GM23338 (cell line): ENCODE data around the gene OR2M2. TPM values are rescaled to one million over a fixed set of nuclear protein-coding genes. Genes with fewer than 3 reads are reported as not detected.

Experiments
- ATAC-seq: fragments of 200-7000 bp; cut with Tn5 transposase; 3 replicates; pipeline ENCODE4 v1.9.1; 2020
- DNase-seq: peaks from one replicate; pipeline ENCODE4 v3.0.0-alpha.2; 2015; ENCODE audit warnings: low spot score
- H2AFZ ChIP-seq: fragments of 200-600 bp; sonication (generic); 2 replicates; pipeline ENCODE4 v1.8.0; 2016; ENCODE audit warnings: antibody characterized with exemption, mild to moderate bottlenecking, moderate library complexity
- H3F3A ChIP-seq: fragments of 200-600 bp; sonication (generic); replicated peaks from 2 replicates; pipeline ENCODE4 v1.8.0; 2017; ENCODE audit warnings: antibody characterized with exemption, mixed run types, low read depth
- H3K27ac ChIP-seq: fragments of 200-600 bp; sonication (generic); 2 replicates; pipeline ENCODE4 v1.6.1; 2016; ENCODE audit warnings: low read depth
- H3K27me3 ChIP-seq: fragments of 200-600 bp; sonication (generic); 2 replicates; pipeline ENCODE4 v1.8.0; 2016; ENCODE audit warnings: mild to moderate bottlenecking, mixed run types, moderate library complexity; ENCODE audit not compliant: insufficient read depth
- H3K36me3 ChIP-seq: fragments of 200-600 bp; sonication (generic); 2 replicates; pipeline ENCODE4 v1.8.0; 2016; ENCODE audit warnings: mild to moderate bottlenecking; ENCODE audit not compliant: insufficient read depth
- H3K4me1 ChIP-seq: fragments of 200-600 bp; sonication (generic); 2 replicates; pipeline ENCODE4 v1.8.0; 2016; ENCODE audit warnings: mild to moderate bottlenecking, moderate library complexity; ENCODE audit not compliant: insufficient read depth
- H3K4me2 ChIP-seq: fragments of 200-600 bp; sonication (generic); 2 replicates; pipeline ENCODE4 v1.7.1; 2017; ENCODE audit warnings: mixed run types
- H3K4me3 ChIP-seq: fragments of 200-600 bp; sonication (generic); 2 replicates; pipeline ENCODE4 v1.6.1; 2016; ENCODE audit warnings: mixed run types
- H3K79me2 ChIP-seq: fragments of 200-600 bp; sonication (generic); replicated peaks from 2 replicates; pipeline ENCODE4 v1.8.0; 2017; ENCODE audit warnings: mild to moderate bottlenecking; ENCODE audit not compliant: insufficient read depth
- H3K9me2 ChIP-seq: fragments of 200-600 bp; sonication (generic); 2 replicates; pipeline ENCODE4 v1.8.0; 2017; ENCODE audit not compliant: insufficient read depth
- H4K20me1 ChIP-seq: fragments of 200-600 bp; sonication (generic); replicated peaks from 2 replicates; pipeline ENCODE4 v1.8.0; 2017; ENCODE audit warnings: mild to moderate bottlenecking; ENCODE audit not compliant: insufficient read depth
- H3K27ac Mint-ChIP-seq: 2 replicates; pipeline ENCODE4 v1.8.0; 2020; ENCODE audit warnings: inconsistent platforms, mild to moderate bottlenecking, moderate library complexity, mixed read lengths
- H3K27me3 Mint-ChIP-seq: 3 replicates; pipeline ENCODE4 v1.8.0; 2022; ENCODE audit warnings: low read depth, mild to moderate bottlenecking, moderate library complexity, mixed read lengths, inconsistent platforms; ENCODE audit not compliant: insufficient read depth, poor library complexity
- H3K36me3 Mint-ChIP-seq: 3 replicates; pipeline ENCODE4 v1.8.0; 2021; ENCODE audit warnings: low read depth, mild to moderate bottlenecking, inconsistent platforms, moderate library complexity, mixed read lengths
- H3K4me1 Mint-ChIP-seq: 3 replicates; pipeline ENCODE4 v1.8.0; 2020; ENCODE audit warnings: mild to moderate bottlenecking, inconsistent platforms, mixed read lengths
- H3K4me3 Mint-ChIP-seq: 3 replicates; pipeline ENCODE4 v1.8.0; 2021; ENCODE audit warnings: moderate library complexity, mild to moderate bottlenecking, inconsistent platforms, mixed read lengths
- H3K9me3 Mint-ChIP-seq: 3 replicates; pipeline ENCODE4 v1.8.0; 2020; ENCODE audit warnings: moderate library complexity, mild to moderate bottlenecking, inconsistent platforms, mixed read lengths
- CREB1 ChIP-seq: fragments of 250-450 bp; sonication (Bioruptor Pico); IDR thresholded peaks from 2 replicates; pipeline ENCODE4 v1.5.0; 2020; ENCODE audit warnings: low read depth, mild to moderate bottlenecking, moderate library complexity
- ETS1 ChIP-seq: IDR thresholded peaks from 2 replicates; pipeline ENCODE4 v1.6.1; 2016; ENCODE audit warnings: antibody characterized with exemption
- EZH2 ChIP-seq: fragments of 200-600 bp; sonication (generic); IDR thresholded peaks from one replicate; pipeline ENCODE4 v1.8.0; 2017; ENCODE audit warnings: antibody characterized with exemption, mild to moderate bottlenecking, low read depth; ENCODE audit not compliant: unreplicated experiment
- EZH2phosphoT487 ChIP-seq: fragments of 200-600 bp; sonication (generic); IDR thresholded peaks from one replicate; pipeline ENCODE4 v1.8.1; 2018; ENCODE audit warnings: antibody characterized with exemption; ENCODE audit not compliant: unreplicated experiment
- JUNB ChIP-seq: IDR thresholded peaks from one replicate; pipeline ENCODE4 v1.6.1; 2016; ENCODE audit warnings: antibody characterized with exemption; ENCODE audit not compliant: unreplicated experiment
- NANOG ChIP-seq: IDR thresholded peaks from 2 replicates; pipeline ENCODE4 v1.6.1; 2016; ENCODE audit warnings: antibody characterized with exemption, borderline replicate concordance
- POLR2AphosphoS5 ChIP-seq: IDR thresholded peaks from 2 replicates; pipeline ENCODE4 v1.6.1; 2016; ENCODE audit warnings: antibody characterized with exemption, low read depth
- REST ChIP-seq: IDR thresholded peaks from one replicate; pipeline ENCODE4 v1.6.1; 2018; ENCODE audit warnings: antibody characterized with exemption; ENCODE audit not compliant: unreplicated experiment
- STAT1 ChIP-seq: IDR thresholded peaks from one replicate; pipeline ENCODE4 v1.6.1; 2016; ENCODE audit warnings: antibody characterized with exemption; ENCODE audit not compliant: unreplicated experiment
- ZNF114 ChIP-seq: fragments of 250-450 bp; sonication (Bioruptor Pico); IDR thresholded peaks from 2 replicates; pipeline ENCODE4 v1.5.0; 2020; ENCODE audit warnings: mild to moderate bottlenecking, moderate library complexity
- ZNF331 ChIP-seq: fragments of 250-450 bp; sonication (Bioruptor Pico); IDR thresholded peaks from 2 replicates; pipeline ENCODE4 v1.5.0; 2020; ENCODE audit warnings: low read depth, mild to moderate bottlenecking, moderate library complexity
- polyA plus RNA-seq: library from polyadenylated mRNA; unstranded; fragments of >200 nt; fragmentation: Nextera tagmentation; extraction: Ambion mirVana; gene quantifications from 2 replicates; pipeline ENCODE4 v1.2.1, GENCODE V29; 2016
- total RNA-seq: library from RNA; depleted of rRNA; stranded (reverse); fragments of >200 nt; shearing (Covaris generic); gene quantifications from 2 replicates; pipeline ENCODE4 v1.2.3, GENCODE V29; 2014
- TF ChIP-seq, protein P1 (sequence below), 2 experiments: fragments of 200-600 bp in 1 of 2; sonication (generic) in 1 of 2; conservative IDR thresholded peaks; 2 replicates each; pipeline versions ENCODE4 v1.5.1 to v1.6.1; 2016 to 2017; ENCODE audit warnings: antibody characterized with exemption in 2 of 2, low read depth in 2 of 2, mild to moderate bottlenecking in 2 of 2, moderate library complexity in 1 of 2

OR2M2 gene
- total and polyA plus RNA-seq, 2 experiments from 2014 or later, result not detected

DNA sequence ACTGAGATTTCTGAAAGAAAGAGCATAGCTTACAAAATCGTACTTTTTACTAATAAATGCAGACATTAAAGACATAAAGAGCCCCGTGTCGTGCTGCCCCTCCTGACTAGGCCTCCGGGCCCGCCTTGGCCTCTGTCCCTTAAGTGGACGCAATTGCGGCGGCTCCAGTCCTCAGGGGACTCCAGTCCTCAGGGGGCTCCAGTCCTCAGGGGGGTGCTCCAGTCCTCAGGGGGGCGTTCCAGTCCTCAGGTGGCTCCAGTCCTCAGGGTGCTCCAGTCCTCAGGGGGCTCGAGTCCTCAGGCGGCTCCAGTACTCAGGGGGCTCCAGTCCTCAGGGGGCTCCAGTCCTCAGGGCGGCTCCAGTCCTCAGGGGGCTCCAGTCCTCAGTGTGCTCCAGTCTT, 10.6 kb upstream of the OR2M2 start:
- no peaks in the 10 kb centered on the region for H3K79me2 ChIP-seq
- H2AFZ ChIP-seq, result no peak overlapping the region
- H3F3A ChIP-seq, result no peaks in the 10 kb centered on the region
- Mint-ChIP-seq H3K36me3 (peaks cover 16% of the 10 kb centered on the region), H3K4me3 (no peak overlapping the region), H3K27me3 (no peaks in the 10 kb centered on the region), H3K9me3 (peaks cover 53% of the 10 kb centered on the region), H3K27ac (no peak overlapping the region), H3K4me1 (no peaks in the 10 kb centered on the region)
- ATAC-seq (no peak), DNase-seq (no peak)
- no peak overlapping the region for H3K4me3 ChIP-seq
- H3K4me1 ChIP-seq, result no peaks in the 10 kb centered on the region
- H3K4me2 ChIP-seq, result no peak overlapping the region
- H3K9me2 ChIP-seq, result no peaks in the 10 kb centered on the region
- peaks cover 7% of the 10 kb centered on the region; the same call in 1 of the 2 replicates for H3K36me3 ChIP-seq
- H3K27me3 ChIP-seq, result no peaks in the 10 kb centered on the region
- TF ChIP-seq EZH2, result no peak
- TF ChIP-seq POLR2AphosphoS5, result no peak
- no peak for TF ChIP-seq EZH2phosphoT487
- TF ChIP-seq CREB1 (CRISPR knock-in tag), result no peak
- no peak for TF ChIP-seq JUNB
- TF ChIP-seq STAT1, result no peak
- TF ChIP-seq ZNF331 (CRISPR knock-in tag), result no peak
- no peak overlapping the region for H3K27ac ChIP-seq
- H4K20me1 ChIP-seq, result no peaks in the 10 kb centered on the region

DNA sequence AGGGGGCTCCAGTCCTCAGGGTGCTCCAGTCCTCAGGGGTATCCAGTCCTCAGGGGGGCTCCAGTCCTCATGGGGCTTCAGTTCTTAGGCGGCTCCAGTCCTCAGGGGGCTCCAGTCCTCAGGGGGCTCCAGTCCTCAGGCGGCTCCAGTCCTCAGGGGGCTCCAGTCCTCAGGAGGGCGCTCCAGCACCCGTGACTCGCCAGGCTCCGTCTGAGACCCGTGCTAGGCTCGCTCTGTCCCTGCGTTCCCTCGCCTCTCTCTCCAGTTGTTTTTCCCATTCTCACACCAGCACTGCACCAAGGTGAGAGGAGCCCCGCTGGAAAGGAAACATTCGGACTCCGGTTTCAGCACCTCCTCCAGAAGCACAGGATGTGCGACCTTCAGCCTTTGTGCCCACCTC, 9.4 kb upstream of the OR2M2 start:
- H3K79me2 ChIP-seq, result no peaks in the 10 kb centered on the region
- no peaks in the 10 kb centered on the region for H4K20me1 ChIP-seq
- H3K4me3 Mint-ChIP-seq, result no peak overlapping the region
- no peak for ATAC-seq
- no peak overlapping the region for H3K27ac Mint-ChIP-seq
- peaks cover 13% of the 10 kb centered on the region for H3K36me3 Mint-ChIP-seq
- H3K9me2 ChIP-seq, result no peaks in the 10 kb centered on the region
- H3K4me3 ChIP-seq, result no peak overlapping the region
- H3K9me3 Mint-ChIP-seq, result peaks cover 43% of the 10 kb centered on the region
- H3K36me3 ChIP-seq, result peaks cover 5% of the 10 kb centered on the region; the same call in 1 of the 2 replicates
- H3K4me2 ChIP-seq, result no peak overlapping the region
- H3K27ac ChIP-seq, result no peak overlapping the region
- H3K27me3 ChIP-seq, result no peaks in the 10 kb centered on the region
- no peaks in the 10 kb centered on the region for H3K27me3 Mint-ChIP-seq
- TF ChIP-seq CREB1 (CRISPR knock-in tag), result no peak
- H3K4me1 Mint-ChIP-seq, result no peaks in the 10 kb centered on the region
- H3F3A ChIP-seq, result no peaks in the 10 kb centered on the region
- DNase-seq, result no peak
- no peaks in the 10 kb centered on the region for H3K4me1 ChIP-seq
- no peak overlapping the region for H2AFZ ChIP-seq

DNA sequence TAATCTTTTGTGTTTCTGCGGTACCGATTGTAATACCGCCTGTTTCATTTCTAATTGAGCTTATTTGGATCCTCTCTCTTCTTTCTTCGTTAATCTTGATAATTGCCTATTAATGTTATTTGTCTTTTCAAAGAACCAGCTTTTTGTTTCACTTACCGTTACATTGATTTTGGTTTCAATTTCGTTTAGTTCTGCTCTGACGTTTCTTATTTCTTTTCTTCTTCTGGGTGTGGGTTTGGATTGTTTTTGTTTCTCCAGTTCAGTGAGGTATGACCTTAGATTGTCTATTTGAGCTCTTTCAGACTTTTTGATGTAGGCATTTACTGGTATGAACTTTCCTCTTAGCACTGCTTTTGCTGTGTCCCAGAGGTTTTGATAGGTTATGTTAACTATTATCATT, 9.4 kb downstream of the OR2M2 start:
- Mint-ChIP-seq H3K4me3 (no peak overlapping the region), H3K4me1 (no peaks in the 10 kb centered on the region), H3K9me3 (peaks cover 86% of the 10 kb centered on the region), H3K36me3 (peaks cover 37% of the 10 kb centered on the region), H3K27me3 (peaks cover 2% of the 10 kb centered on the region), H3K27ac (no peak overlapping the region)
- Histone ChIP-seq H3K4me3 (no peak overlapping the region), H3K9me2 (no peaks in the 10 kb centered on the region), H3K4me1 (no peaks in the 10 kb centered on the region), H3K27me3 (no peaks in the 10 kb centered on the region), H4K20me1 (no peaks in the 10 kb centered on the region), H3K4me2 (no peak overlapping the region), H2AFZ (no peak overlapping the region), H3K36me3 (peaks cover 10% of the 10 kb centered on the region), H3K79me2 (no peaks in the 10 kb centered on the region), H3K27ac (no peak overlapping the region), H3F3A (no peaks in the 10 kb centered on the region)
- ATAC-seq, result no peak
- DNase-seq, result no peak
- no peak for TF ChIP-seq EZH2
- no peak for TF ChIP-seq CREB1 (CRISPR knock-in tag)
- TF ChIP-seq ETS1, result no peak
- no peak for TF ChIP-seq REST
- TF ChIP-seq, protein P1, sequence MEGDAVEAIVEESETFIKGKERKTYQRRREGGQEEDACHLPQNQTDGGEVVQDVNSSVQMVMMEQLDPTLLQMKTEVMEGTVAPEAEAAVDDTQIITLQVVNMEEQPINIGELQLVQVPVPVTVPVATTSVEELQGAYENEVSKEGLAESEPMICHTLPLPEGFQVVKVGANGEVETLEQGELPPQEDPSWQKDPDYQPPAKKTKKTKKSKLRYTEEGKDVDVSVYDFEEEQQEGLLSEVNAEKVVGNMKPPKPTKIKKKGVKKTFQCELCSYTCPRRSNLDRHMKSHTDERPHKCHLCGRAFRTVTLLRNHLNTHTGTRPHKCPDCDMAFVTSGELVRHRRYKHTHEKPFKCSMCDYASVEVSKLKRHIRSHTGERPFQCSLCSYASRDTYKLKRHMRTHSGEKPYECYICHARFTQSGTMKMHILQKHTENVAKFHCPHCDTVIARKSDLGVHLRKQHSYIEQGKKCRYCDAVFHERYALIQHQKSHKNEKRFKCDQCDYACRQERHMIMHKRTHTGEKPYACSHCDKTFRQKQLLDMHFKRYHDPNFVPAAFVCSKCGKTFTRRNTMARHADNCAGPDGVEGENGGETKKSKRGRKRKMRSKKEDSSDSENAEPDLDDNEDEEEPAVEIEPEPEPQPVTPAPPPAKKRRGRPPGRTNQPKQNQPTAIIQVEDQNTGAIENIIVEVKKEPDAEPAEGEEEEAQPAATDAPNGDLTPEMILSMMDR (conservative IDR thresholded peaks at IDR 0.05; ENCODE audit: low read depth in 2 of 2), result no peak
- TF ChIP-seq ZNF114 (CRISPR knock-in tag), result no peak
- no peak for TF ChIP-seq ZNF331 (CRISPR knock-in tag)
- TF ChIP-seq EZH2phosphoT487, result no peak
- no peak for TF ChIP-seq STAT1
- TF ChIP-seq POLR2AphosphoS5, result no peak
- no peak for TF ChIP-seq NANOG
- TF ChIP-seq JUNB, result no peak
